Endothelial cell of umbilical vein (primary cell): Measurements from ENCODE around the gene NDC80. TPM values are rescaled to one million over a fixed set of nuclear protein-coding genes. Genes with fewer than 3 reads are reported as not detected.

Source experiments
- BruUV-seq: library from RNA; stranded (reverse); fragments of 400-500 nt; replicated peaks from 2 replicates; lab custom pipeline; 2021; lab: Mats Ljungman, UMichigan
- CTCF ChIA-PET: fragments of 300-600, 350-600 bp; sonication (Branson Sonifier 250); formaldehyde crosslinking; loops from one replicate; lab custom pipeline; 2021; ENCODE audit warnings: antibody characterized with exemption, inconsistent platforms; lab: Charles Lee
- POLR2A ChIA-PET: fragments of 300-600, 350-600 bp; sonication (Branson Sonifier 250); formaldehyde crosslinking; loops from one replicate; lab custom pipeline; 2021; ENCODE audit warnings: antibody characterized with exemption, inconsistent platforms; lab: Charles Lee
- DNase-seq: peaks from one replicate; pipeline ENCODE4 v3.0.0-alpha.2; 2011; ENCODE audit warnings: low read depth, low spot score
- FAIRE-seq: peaks from 2 replicates; lab custom pipeline; 2011; peaks lifted over from hg19 to GRCh38; lab: Jason Lieb, UNC
- H2AFZ ChIP-seq: 2 replicates; pipeline ENCODE4 v1.6.0; 2012; ENCODE audit warnings: low read depth, low read length, control low read depth, inconsistent platforms
- H3K27ac ChIP-seq: 2 replicates; pipeline ENCODE4 v1.5.1; 2011; ENCODE audit warnings: low read depth, mild to moderate bottlenecking, control low read depth, low read length, moderate library complexity; ENCODE audit not compliant: insufficient read depth
- H3K27me3 ChIP-seq, 2 experiments: 2 replicates each; pipeline versions ENCODE4 v1.6.0 to v1.6.1; 2011; ENCODE audit warnings: low read length in 2 of 2, mixed read lengths in 1 of 2; ENCODE audit not compliant: control insufficient read depth in 2 of 2, insufficient read depth in 2 of 2
- H3K36me3 ChIP-seq, 2 experiments: 2 replicates in 1 of 2; 3 replicates in 1 of 2; pipeline ENCODE4 v1.5.1; 2011; ENCODE audit warnings: low read length in 2 of 2, mild to moderate bottlenecking in 1 of 2, moderate library complexity in 1 of 2; ENCODE audit not compliant: control insufficient read depth in 2 of 2, insufficient read depth in 2 of 2; ENCODE audit errors: extremely low read depth in 1 of 2
- H3K4me1 ChIP-seq: 3 replicates; pipeline ENCODE4 v1.5.1; 2011; ENCODE audit warnings: mild to moderate bottlenecking, low read length; ENCODE audit not compliant: control insufficient read depth, insufficient read depth; ENCODE audit errors: extremely low read depth
- H3K4me2 ChIP-seq: 2 replicates; pipeline ENCODE4 v1.6.1; 2011; ENCODE audit warnings: low read length, control low read depth, mixed read lengths; ENCODE audit not compliant: insufficient read depth
- H3K4me3 ChIP-seq, 3 experiments: fragments of 200-600 bp in 1 of 3; sonication (generic), shearing (Covaris generic) in 1 of 3; replicated peaks in 1 of 3; 2 replicates each; pipeline ENCODE4 v1.5.1; 2011 to 2016; ENCODE audit warnings: control low read depth in 3 of 3, low read length in 3 of 3, mild to moderate bottlenecking in 2 of 3, inconsistent platforms in 1 of 3, low read depth in 1 of 3, moderate library complexity in 1 of 3; ENCODE audit not compliant: insufficient read depth in 1 of 3
- H3K79me2 ChIP-seq: 2 replicates; pipeline ENCODE4 v1.6.0; 2012; ENCODE audit warnings: low read length, inconsistent platforms; ENCODE audit not compliant: control insufficient read depth, insufficient read depth
- H3K9ac ChIP-seq: replicated peaks from 2 replicates; pipeline ENCODE3; 2011; ENCODE audit warnings: low read length, control low read depth; ENCODE audit not compliant: insufficient read depth; ENCODE audit errors: extremely low read depth
- H3K9me1 ChIP-seq: replicated peaks from 3 replicates; pipeline ENCODE4 v1.6.0; 2011; ENCODE audit warnings: mild to moderate bottlenecking, low read length; ENCODE audit not compliant: control insufficient read depth, insufficient read depth; ENCODE audit errors: extremely low read depth
- H3K9me3 ChIP-seq: replicated peaks from 2 replicates; pipeline ENCODE4 v1.5.1; 2012; ENCODE audit warnings: low read length, inconsistent platforms; ENCODE audit not compliant: control insufficient read depth, insufficient read depth
- H4K20me1 ChIP-seq: replicated peaks from 2 replicates; pipeline ENCODE3; 2011; ENCODE audit warnings: mild to moderate bottlenecking, low read length; ENCODE audit not compliant: control insufficient read depth, insufficient read depth; ENCODE audit errors: extremely low read depth
- EZH2 ChIP-seq: IDR thresholded peaks from 2 replicates; pipeline ENCODE4 v1.6.1; 2012; ENCODE audit warnings: borderline replicate concordance, low read depth, mild to moderate bottlenecking, moderate library complexity, low read length, inconsistent platforms; ENCODE audit not compliant: severe bottlenecking
- FOS ChIP-seq: IDR thresholded peaks from 2 replicates; pipeline ENCODE4 v1.6.1; 2011; ENCODE audit warnings: mild to moderate bottlenecking, low read length, moderate library complexity, borderline replicate concordance; ENCODE audit not compliant: insufficient read depth
- GATA2 ChIP-seq: IDR thresholded peaks from 2 replicates; pipeline ENCODE4 v1.7.0; 2011; ENCODE audit warnings: low read depth, mild to moderate bottlenecking, moderate library complexity, mixed read lengths, low read length; ENCODE audit not compliant: insufficient read length, insufficient read depth
- JUN ChIP-seq: IDR thresholded peaks from 2 replicates; pipeline ENCODE4 v1.6.1; 2011; ENCODE audit warnings: borderline replicate concordance, low read depth; ENCODE audit not compliant: insufficient read length, insufficient read depth
- MYC ChIP-seq: IDR thresholded peaks from one replicate; pipeline ENCODE4 v1.6.1; 2011; ENCODE audit warnings: mild to moderate bottlenecking, low read depth, low read length
- POLR2A ChIP-seq: IDR thresholded peaks from 2 replicates; pipeline ENCODE4 v1.6.1; 2012; ENCODE audit warnings: low read depth, mild to moderate bottlenecking, control low read depth, low read length
- POLR2AphosphoS5 ChIP-seq: IDR thresholded peaks from 2 replicates; pipeline ENCODE4 v1.6.1; 2012; ENCODE audit warnings: low read depth, mild to moderate bottlenecking, control low read depth, low read length, moderate library complexity; ENCODE audit not compliant: insufficient read depth
- dilution Hi-C: fragments of 300-500 bp; cut with MboI; formaldehyde crosslinking; loops from one replicate; pipeline ENCODE4 v1.15.0; 2019; ENCODE audit warnings: low sequenced_read_pairs; ENCODE audit not compliant: extremely low pct_ligation_motif_present
- intact Hi-C: fragments of 100-400 bp; cut with micrococcal nuclease; formaldehyde crosslinking; loops from one replicate; pipeline ENCODE4 v1.10.0; 2022
- polyA plus RNA-seq, 4 experiments: library from polyadenylated mRNA; depleted of rRNA in 3 of 4; stranded (reverse) in 3 of 4; unstranded in 1 of 4; fragments of >200 nt; gene quantifications; 2 replicates each; pipeline versions ENCODE4 v1.2.1 to v1.2.3, GENCODE V29; 2011 to 2012; ENCODE audit warnings: missing spikeins in 1 of 4
- total RNA-seq: library from RNA; stranded (reverse); gene quantifications from 2 replicates; pipeline ENCODE4 v1.2.3, GENCODE V29; 2021
- TF ChIP-seq, protein P1 (sequence below), 2 donors: IDR thresholded peaks; 1 replicate in 1 of 2; 2 replicates in 1 of 2; pipeline ENCODE4 v1.5.1; 2011; ENCODE audit warnings: low read length in 2 of 2, mild to moderate bottlenecking in 2 of 2, moderate library complexity in 2 of 2, control low read depth in 1 of 2, inconsistent platforms in 1 of 2, low read depth in 1 of 2; ENCODE audit not compliant: insufficient read depth in 1 of 2; ENCODE audit errors: extremely low read depth in 1 of 2
- TF ChIP-seq, protein P2 (sequence below): IDR thresholded peaks from 2 replicates; pipeline ENCODE4 v1.6.1; 2011; ENCODE audit not compliant: insufficient read depth, insufficient read length

Gene NDC80
- total and polyA plus RNA-seq, 2 donors (not counting 3 experiments of a cell fraction or from before 2014, with no cell fraction given), result 6.2 to 43.2 TPM

DNA sequence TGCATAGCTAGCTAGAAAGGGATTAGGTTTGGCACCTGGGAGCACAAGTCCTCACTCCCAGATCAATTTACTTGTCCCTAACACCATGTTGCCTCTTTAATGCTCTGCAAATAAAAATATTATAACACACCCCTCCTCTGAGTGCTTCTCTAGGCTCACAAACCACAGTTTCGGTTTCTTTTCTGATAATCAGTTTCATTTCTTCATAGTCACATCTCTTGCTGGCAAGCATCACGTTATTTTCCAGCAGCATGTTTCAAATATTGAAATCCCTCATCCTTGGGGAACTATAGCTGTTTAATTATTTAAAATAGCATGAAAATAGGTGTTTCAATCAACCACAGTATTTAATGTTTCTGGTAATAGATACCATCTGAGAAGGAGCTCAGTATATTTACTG is 70.3 kb downstream of the NDC80 start:
- DNase-seq (no peak), FAIRE-seq (no peak)
- Histone ChIP-seq H3K79me2 (no peaks in the 10 kb centered on the region), H3K27me3 (peaks cover 2 to 6% of the 10 kb centered on the region in 2 experiments), H3K9me3 (no peaks in the 10 kb centered on the region), H4K20me1 (no peaks in the 10 kb centered on the region), H3K4me2 (no peak overlapping the region), H3K27ac (no peak overlapping the region), H3K36me3 (no peaks in the 10 kb centered on the region), H3K9me1 (no peaks in the 10 kb centered on the region), H2AFZ (no peak overlapping the region), H3K4me3 (no peak overlapping the region), H3K9ac (no peak overlapping the region), H3K4me1 (peaks cover 8% of the 10 kb centered on the region)
- no TSS peak for BruUV-seq
- ChIA-PET POLR2A (no interaction called here), CTCF (interaction anchor here (1.1 kb wide), 2 partner anchors 9 to 14 kb away, joined by 3 read pairs; no protein-coding TSS in a partner anchor)
- intact Hi-C loops (no loop called here), dilution Hi-C loops (no loop called here)
- no peak for TF ChIP-seq MYC
- TF ChIP-seq POLR2AphosphoS5, result no peak
- TF ChIP-seq, protein P1, sequence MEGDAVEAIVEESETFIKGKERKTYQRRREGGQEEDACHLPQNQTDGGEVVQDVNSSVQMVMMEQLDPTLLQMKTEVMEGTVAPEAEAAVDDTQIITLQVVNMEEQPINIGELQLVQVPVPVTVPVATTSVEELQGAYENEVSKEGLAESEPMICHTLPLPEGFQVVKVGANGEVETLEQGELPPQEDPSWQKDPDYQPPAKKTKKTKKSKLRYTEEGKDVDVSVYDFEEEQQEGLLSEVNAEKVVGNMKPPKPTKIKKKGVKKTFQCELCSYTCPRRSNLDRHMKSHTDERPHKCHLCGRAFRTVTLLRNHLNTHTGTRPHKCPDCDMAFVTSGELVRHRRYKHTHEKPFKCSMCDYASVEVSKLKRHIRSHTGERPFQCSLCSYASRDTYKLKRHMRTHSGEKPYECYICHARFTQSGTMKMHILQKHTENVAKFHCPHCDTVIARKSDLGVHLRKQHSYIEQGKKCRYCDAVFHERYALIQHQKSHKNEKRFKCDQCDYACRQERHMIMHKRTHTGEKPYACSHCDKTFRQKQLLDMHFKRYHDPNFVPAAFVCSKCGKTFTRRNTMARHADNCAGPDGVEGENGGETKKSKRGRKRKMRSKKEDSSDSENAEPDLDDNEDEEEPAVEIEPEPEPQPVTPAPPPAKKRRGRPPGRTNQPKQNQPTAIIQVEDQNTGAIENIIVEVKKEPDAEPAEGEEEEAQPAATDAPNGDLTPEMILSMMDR (IDR thresholded peaks at IDR 0.05; ENCODE audit: extremely low read depth in 1 of 2, insufficient read depth in 1 of 2, low read depth in 1 of 2, low read length in 2 of 2), result no peak

DNA sequence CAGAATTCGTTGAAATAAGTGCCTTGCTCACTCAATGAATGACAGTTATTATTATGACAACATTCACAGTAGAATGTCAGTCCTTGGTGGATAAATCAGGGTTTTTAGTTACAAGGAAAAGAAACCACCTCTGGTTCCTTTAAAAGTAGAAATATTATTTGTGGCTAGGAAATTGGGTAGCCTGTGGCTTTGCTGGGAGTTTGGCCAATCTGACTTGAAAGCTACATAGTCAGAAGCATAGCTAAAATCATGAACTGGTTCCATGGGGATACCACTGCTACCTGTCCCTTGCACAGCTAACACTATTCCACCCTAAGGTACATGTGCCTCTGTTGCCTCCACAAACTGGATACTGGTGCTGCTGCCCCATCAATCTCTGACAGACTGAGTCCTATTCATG is 71.4 kb downstream of the NDC80 start:
- H2AFZ ChIP-seq, result no peak overlapping the region
- H4K20me1 ChIP-seq, result no peaks in the 10 kb centered on the region
- BruUV-seq, result no TSS peak
- TF ChIP-seq, protein P2, sequence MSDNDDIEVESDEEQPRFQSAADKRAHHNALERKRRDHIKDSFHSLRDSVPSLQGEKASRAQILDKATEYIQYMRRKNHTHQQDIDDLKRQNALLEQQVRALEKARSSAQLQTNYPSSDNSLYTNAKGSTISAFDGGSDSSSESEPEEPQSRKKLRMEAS, result no peak
- TF ChIP-seq POLR2A (no peak), JUN (no peak), FOS (no peak), EZH2 (no peak), GATA2 (no peak), MYC (no peak), POLR2AphosphoS5 (no peak)
- TF ChIP-seq, protein P1 (IDR thresholded peaks at IDR 0.05; ENCODE audit: extremely low read depth in 1 of 2, insufficient read depth in 1 of 2, low read depth in 1 of 2, low read length in 2 of 2), result no peak
- CTCF ChIA-PET, result no interaction called here
- no peaks in the 10 kb centered on the region for H3K79me2 ChIP-seq
- H3K27me3 ChIP-seq, result peaks cover 2 to 6% of the 10 kb centered on the region in 2 experiments
- no peaks in the 10 kb centered on the region for H3K36me3 ChIP-seq
- no peak overlapping the region for H3K4me3 ChIP-seq
- dilution Hi-C loops (no loop called here), intact Hi-C loops (no loop called here)
- POLR2A ChIA-PET, result no interaction called here
- no peaks in the 10 kb centered on the region for H3K4me1 ChIP-seq
- no peak for FAIRE-seq
- no peaks in the 10 kb centered on the region for H3K9me1 ChIP-seq
- no peaks in the 10 kb centered on the region for H3K9me3 ChIP-seq
- no peak for DNase-seq
- H3K4me2 ChIP-seq, result no peak overlapping the region
- no peak overlapping the region for H3K9ac ChIP-seq
- no peak overlapping the region for H3K27ac ChIP-seq
